HG03558 (cell line): ENCODE data around the gene DHX30.

ENCODE experiments used
- ATAC-seq: cut with Tn5 transposase; IDR thresholded peaks from one replicate; pipeline ENCODE4 v1.9.1; 2021; ENCODE audit warnings: moderate number of reproducible peaks; ENCODE audit not compliant: unreplicated experiment; ENCODE audit errors: extremely low read depth

The DHX30 gene

GRCh38 chr3:47851888-47852603, 49.1 kb downstream of the DHX30 start:
- ATAC-seq, result no peak

DNA sequence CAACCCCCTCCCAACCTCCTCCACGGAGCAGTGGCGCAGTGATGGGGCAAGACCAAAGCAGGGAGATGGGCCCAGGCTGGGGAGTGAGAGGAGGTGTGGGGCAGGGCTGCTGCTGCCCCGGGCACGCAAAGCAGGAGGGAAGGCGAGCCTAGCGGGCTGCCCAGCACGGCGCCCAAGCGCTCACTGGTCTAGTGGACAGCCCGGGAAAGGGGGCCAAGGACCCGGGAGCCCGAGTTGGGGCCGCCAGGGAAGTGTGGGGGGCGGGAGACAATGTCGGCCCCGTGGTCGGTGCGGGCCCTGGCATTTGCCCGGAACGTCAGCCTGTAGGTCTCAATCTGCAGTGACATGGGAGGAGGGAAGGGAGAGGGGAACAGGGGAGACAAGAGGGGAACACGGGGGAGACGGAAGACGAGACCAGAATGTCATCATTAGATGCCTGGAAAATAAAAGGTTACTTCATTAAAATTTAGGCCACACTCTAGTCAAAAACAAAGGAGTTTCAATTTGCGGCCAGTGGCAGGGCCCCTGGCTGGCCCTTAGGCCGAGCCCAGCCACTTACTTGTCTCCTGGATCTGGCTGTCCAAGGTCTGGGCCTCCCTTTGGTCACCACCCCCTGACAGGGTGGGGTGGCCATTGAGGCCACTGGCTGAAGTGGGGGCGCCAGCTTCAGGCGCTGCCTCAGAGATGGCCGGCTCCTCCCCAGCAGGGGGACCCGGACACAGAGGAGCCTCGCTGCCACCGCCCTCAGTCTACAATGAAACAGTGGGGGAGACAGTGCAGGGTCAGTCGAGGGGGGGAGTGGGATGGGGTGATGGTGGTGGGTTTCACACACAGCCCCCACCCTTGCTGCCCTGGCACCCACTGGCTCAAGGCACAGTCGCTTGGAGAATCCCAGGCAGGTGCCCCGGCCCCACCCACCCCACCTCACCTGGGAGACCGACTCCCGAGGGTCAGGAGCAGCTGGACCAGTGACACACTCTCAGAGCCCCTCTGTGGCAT, 50.0 kb downstream of the DHX30 start:
- ATAC-seq, result no peak

DNA sequence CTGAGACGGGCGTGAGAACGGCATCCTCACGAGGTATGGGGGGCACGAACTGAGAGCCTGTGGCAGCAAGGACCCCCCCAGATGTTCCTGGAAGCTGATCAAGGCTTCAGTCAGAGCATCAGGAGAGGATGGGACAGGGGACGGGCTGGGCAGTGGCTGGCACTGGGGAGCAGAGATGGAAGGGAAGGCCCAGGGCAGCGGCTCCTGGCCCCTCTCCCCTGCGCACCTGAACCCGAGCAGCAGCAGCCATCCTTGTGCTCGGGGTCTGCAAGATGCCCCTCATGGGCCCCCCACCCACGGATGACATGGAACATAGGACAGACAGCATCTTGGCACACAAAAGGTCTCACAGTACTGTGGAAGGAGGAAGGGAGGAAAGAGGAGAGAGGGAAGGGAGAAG, 51.3 kb downstream of the DHX30 start:
- ATAC-seq, result no peak

GRCh38 chr3:47854720-47855455, 52.0 kb downstream of the DHX30 start:
- ATAC-seq, result no peak

DNA sequence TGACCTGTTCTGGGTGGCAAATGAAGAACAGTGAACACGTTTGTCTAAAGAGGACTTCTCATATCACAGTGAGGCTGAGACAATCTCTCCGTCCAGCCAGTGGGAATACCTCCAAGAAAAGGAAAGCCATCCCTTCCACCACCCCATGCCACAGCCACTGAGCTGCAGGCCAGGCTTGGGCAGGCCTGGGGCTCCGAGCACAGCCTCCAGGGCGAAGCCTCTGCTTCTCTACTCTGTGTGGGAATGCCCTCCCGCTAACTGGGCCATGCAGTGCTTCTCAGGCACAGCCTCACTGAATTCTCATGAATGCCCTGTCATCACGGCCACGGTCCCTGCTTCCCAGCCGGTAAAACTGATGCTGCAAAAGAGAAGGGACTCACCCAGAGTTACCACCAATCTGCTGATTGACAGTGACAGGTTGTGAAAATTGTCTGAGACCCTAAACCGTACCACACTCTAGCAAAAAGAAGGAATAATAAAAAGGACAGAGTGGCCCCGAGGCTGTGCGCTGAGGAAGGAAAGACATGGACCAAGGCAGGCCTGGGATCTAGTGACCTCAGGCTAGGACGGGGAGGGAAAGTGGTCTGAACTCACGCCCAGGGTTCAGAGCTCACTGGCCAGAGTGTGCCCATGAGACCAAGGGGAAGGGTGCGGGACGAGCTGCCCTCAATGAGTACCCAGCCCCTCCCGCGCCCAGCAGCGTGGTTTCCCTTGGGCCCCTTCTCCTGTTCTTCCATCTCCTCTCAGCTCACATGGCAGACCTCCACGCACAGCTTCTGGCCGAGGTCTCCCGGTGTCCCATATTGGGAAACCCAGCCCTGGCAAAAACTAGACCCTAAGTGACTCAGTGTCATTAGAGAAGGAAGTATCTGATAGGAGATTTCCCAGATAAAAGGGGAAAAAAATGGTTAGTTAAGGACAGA, 52.8 kb downstream of the DHX30 start:
- ATAC-seq, result no peak

GRCh38 chr3:47856669-47857068, 53.7 kb downstream of the DHX30 start:
- ATAC-seq, result no peak

GRCh38 chr3:47857151-47857550, 54.2 kb downstream of the DHX30 start:
- no peak for ATAC-seq

DNA sequence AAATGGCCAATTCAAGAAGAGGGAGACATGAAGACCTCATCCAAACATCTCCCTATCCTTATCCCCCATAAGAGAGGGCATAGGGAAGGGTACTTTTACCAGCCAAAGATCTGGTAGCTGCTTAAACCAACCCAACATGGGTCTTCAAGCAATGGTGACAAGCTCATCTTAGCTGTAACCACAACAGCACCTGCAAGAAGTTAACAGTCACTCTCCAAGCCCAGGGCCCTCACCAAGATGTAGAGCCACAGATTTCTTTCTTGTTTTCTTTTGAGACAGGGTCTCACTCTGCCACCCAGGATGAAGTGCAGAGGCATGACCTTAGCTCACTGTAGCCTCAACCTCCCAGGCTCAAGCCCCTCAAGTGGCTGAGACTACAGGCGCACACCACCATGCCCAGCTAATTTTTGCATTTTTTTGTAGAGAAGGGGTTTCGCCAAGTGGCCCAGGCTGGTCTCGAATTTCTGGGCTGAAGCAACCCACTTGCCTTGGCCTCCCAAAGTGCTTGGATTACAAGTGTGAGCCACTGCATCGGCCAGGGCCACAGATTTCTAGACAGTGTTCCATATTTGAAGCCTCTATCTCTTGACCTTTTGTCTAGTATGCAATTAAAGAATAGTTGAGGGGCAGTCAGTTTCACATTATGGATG, 57.1 kb downstream of the DHX30 start:
- no peak for ATAC-seq

DNA sequence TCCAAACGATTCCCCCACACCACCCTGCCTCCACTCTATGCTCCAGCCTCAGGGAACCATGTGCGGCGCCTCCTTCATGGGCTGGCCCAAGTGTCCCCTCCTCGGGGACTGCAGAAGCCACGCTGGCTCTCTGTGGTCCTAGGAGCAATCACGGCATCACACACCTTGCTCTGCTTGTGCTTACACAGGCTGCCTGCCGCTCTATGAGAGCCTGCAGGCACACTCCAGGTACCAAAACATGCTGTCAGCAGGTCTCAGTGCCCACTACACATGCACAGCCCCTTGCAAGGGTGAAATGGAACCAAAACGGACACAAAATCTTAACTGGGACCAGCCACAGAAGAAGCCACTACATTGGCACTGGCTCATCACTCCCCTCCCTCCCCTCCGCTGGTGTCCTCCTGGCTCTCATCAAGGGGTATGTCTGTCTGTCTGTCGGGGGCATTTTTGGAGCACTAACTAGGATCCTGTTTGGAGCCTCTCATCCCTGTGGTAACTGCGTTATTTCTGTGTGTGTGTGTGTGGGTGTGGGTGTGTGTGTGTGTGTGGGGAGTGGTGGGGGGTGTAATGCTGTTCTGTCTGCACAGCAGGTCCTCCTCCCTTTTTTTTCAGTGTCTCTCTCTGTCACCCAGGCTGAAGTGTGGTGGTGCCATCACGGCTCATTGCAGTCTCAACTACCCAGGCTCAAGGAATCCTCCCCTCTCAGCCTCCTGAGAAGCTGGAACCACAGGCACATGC, 60.6 kb downstream of the DHX30 start:
- ATAC-seq, result no peak

DNA sequence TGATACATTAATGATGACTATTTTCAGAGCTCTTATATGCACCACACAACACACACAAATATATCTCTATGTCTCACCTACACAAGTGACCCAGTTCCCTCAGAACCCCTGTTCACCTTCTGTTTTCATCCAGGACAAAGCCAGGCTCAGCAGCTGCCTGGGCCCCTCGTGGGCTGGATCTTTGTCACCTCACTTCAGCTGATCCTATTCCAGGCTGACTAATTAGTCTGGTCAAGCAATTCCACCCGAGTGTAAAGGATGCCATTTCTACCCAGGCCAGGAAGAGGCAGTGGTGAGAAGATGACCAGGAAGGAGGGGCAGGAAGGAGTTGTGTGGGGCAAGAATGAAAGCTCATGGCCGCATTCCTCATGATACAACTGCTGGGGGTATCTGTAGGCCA, 62.3 kb downstream of the DHX30 start:
- ATAC-seq, result no peak

GRCh38 chr3:47867451-47868044, 64.6 kb downstream of the DHX30 start:
- no peak for ATAC-seq

DNA sequence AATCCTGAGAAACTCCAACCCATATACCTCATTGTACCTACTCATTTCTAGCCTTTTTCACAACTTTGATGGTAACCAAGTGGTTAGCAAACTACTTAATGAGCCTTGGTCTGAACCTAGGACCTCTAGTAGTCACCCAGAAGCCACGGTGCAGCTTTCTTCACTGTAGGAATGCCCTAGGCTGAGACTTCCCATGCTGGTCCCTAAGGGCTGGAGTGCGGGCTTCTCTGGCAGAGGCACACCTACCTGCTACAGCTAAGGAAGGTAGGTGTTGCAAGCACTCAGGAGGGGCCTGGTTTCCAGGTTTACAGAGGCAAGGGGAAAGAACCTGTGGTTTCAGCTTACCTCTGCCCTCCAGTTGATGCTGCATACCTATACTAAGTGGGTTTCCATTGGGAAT, 65.4 kb downstream of the DHX30 start:
- ATAC-seq, result no peak

DNA sequence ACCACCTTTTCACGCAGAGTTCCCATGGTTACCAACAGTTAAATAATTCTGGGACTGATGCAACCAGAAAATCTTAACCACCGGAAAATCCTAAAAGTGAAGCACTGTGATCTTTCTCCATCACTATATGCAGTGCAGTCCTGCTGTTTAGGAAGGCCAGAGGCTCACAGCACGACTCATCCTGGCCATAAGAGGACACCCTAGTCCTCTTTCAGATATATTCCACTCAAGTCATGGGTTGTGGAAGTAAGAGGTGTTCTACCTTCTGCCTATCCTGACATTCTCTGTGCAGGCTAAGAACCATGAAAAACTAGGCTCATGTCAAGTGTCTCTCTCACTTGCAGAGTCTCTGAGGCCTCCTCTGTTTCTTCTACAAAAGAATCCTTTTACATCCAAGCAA, 67.2 kb downstream of the DHX30 start:
- ATAC-seq, result no peak

DNA sequence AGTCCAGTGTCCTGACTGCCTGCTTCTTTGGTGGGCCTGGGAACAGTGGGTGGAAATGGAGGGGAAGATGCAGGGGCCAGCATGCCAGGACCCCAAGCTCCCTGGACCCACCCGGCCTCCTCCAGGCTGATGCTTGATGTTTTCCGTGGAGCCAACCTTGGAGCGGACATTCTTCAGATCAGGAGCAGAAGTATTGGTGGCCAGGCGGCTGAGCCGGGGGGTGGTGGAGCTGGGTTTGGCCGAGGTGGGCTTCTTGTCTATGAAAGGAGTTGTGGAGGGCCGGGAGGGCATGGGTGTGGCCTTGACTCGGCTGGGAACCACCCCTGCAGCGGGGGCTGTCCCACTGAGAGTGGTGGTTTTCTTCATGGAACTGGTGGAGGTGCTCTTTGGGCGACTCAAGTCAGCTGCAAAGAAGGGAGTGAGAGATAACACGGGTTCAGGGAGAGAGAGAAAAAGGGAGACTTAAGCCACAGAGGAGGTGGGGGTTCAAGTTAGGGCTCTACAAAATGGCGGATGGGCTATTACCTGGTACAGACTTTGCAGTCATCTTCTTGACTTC, 67.8 kb downstream of the DHX30 start:
- ATAC-seq, result no peak

GRCh38 chr3:47871389-47871788, 68.5 kb downstream of the DHX30 start:
- no peak for ATAC-seq

DNA sequence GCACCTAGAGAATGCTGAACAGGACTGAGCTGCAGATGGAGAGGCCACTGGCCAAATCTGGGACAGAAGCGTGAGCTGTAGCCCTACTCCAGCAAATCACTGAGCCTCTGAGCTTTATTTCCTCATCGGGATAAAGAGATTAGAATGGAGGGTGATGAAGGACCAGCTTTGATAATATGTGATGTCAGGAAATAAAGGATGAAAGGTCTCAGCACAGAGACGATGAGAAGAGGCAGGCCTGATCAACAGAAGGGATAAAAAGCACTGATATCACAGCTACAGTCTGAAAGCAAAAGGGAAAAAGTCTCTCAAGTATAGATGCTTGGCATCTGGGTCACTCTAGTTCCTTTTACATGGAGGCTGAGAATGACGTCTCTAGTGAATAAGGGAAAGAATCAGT, 70.0 kb downstream of the DHX30 start:
- ATAC-seq, result no peak

DNA sequence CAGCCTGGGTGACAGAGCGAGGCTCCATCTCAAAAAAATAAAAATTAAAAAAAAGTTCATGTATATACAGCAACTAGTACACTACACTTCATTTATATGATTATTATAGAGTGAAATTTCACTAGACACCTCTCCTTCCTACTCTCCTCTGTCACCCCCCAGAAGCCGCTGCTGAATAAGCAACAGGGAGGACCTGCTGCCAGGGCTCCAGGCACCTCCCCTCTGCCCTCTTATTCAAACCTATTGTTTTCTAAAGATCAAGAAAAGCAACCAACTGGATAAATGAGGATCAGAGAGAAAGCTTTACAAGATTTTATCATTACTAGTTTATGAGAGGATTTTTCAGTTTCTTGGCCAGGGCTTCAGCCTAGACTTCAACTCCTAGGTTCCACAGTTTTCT, 71.5 kb downstream of the DHX30 start:
- no peak for ATAC-seq

DNA sequence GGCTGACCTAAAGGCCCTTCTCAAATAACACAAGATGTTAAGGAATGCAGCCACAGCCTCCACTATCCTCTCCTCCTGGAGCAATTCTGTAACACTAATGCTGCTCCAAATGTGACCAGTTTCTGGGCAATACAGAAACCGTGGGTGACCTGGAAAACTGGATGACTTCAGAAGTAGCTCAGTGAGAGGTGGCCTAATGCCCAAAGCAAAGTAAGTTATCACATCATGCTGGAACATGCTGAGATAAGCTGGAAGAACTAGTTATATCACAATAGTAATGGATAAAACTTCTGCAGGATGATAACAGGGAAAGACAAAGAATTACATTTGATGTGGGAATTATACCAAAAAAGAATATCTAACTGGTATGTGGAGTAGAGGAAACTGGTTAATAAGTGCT, 72.0 kb downstream of the DHX30 start:
- no peak for ATAC-seq
